HG03439 (cell line): ENCODE data around the gene RBM20.

Source experiments
- ATAC-seq: cut with Tn5 transposase; IDR thresholded peaks from one replicate; pipeline ENCODE4 v1.9.1; 2021; ENCODE audit warnings: mild to moderate bottlenecking, moderate library complexity; ENCODE audit not compliant: unreplicated experiment

RBM20 gene

GRCh38 chr10:110671788-110672579, 27.8 kb downstream of the RBM20 start:
- peak; percentile 99 for ATAC-seq

GRCh38 chr10:110672580-110672919, 28.4 kb downstream of the RBM20 start:
- ATAC-seq: peak; percentile 25

- no peak for ATAC-seq
These were observed 31.9 kb downstream of the RBM20 start for GRCh38 chr10:110676016-110676415.

GRCh38 chr10:110679486-110680272, 35.5 kb downstream of the RBM20 start:
- no peak for ATAC-seq

- no peak for ATAC-seq
These were observed 36.3 kb downstream of the RBM20 start for GRCh38 chr10:110680273-110681020.

- no peak for ATAC-seq
These were observed 37.0 kb downstream of the RBM20 start for GRCh38 chr10:110681023-110681681.

- ATAC-seq: no peak
These were observed 38.2 kb downstream of the RBM20 start for GRCh38 chr10:110682348-110682747.

- no peak for ATAC-seq
These were observed 40.8 kb downstream of the RBM20 start for GRCh38 chr10:110684800-110685446.

- ATAC-seq: no peak
These were observed 41.9 kb downstream of the RBM20 start for GRCh38 chr10:110686047-110686446.

- ATAC-seq: no peak
These were observed 42.8 kb downstream of the RBM20 start for GRCh38 chr10:110686949-110687348.

GRCh38 chr10:110687400-110687799, 43.3 kb downstream of the RBM20 start:
- ATAC-seq: no peak

- no peak for ATAC-seq
These were observed 47.0 kb downstream of the RBM20 start for GRCh38 chr10:110691139-110691538.

- no peak for ATAC-seq
These were observed 50.1 kb downstream of the RBM20 start for GRCh38 chr10:110694263-110694662.

GRCh38 chr10:110694820-110695538, 50.8 kb downstream of the RBM20 start:
- no peak for ATAC-seq

- no peak for ATAC-seq
These were observed 51.4 kb downstream of the RBM20 start for GRCh38 chr10:110695539-110695886.

- no peak for ATAC-seq
These were observed 52.3 kb downstream of the RBM20 start for GRCh38 chr10:110696436-110696835.

GRCh38 chr10:110698340-110698739, 54.2 kb downstream of the RBM20 start:
- ATAC-seq: no peak

- ATAC-seq: no peak
These were observed 54.7 kb downstream of the RBM20 start for GRCh38 chr10:110698782-110699201.

- ATAC-seq: no peak
These were observed 55.8 kb downstream of the RBM20 start for GRCh38 chr10:110699859-110700468.
